ENCODE results near the gene CDH4. TPM values are rescaled to one million over a fixed set of nuclear protein-coding genes. Genes with fewer than 3 reads are reported as not detected.

The CDH4 gene
- total and polyA plus RNA-seq, 2 of the 13 experiments (the other 11 are each of a cell fraction or from before 2014, with no cell fraction given): not detected

DNA sequence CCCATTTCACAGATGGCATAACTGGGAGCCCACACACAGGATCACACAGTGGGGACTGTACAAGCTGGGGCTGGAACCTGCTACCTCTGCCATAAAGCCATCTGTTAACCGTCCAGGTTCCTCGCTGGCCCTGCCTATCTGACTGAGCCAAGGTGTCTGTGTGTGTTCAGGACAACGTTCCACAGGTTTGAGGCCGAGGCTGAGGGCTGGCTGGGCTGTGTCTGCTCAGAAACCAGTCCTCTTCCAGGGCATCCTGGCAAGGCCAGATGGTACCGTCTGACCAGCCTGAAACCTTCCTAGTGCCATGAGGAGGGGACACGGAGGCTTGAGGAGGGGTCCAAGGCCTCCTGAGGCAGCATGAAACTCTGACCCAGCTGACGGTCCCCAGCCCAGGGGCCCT lies 663.0 kb downstream of the CDH4 start (continued):
- TF ChIP-seq ZNF484 (CRISPR knock-in tag; IDR thresholded peaks at IDR 0.05; ENCODE audit: borderline replicate concordance, low read depth) (no peak), SIX4 (CRISPR knock-in tag; IDR thresholded peaks at IDR 0.05) (no peak), PCBP1 (IDR thresholded peaks at IDR 0.05; ENCODE audit: borderline replicate concordance, low read depth, low read length) (no peak)

- Histone ChIP-seq H3K79me2 (ENCODE audit: insufficient read depth, low read length) (no peaks in the 10 kb centered on the region), H3K4me2 (ENCODE audit: low read depth, low read length) (no peak overlapping the region), H3K9ac (ENCODE audit: insufficient read depth, low read depth, low read length) (no peak overlapping the region), H3K4me3 (replicated peaks in 1 of 3; ENCODE audit: insufficient read depth in 1 of 3, low read depth in 2 of 3, low read length in 3 of 3) (no peak overlapping the region), H3K27me3 (ENCODE audit: control insufficient read depth in 1 of 2, insufficient read depth in 2 of 2, low read length in 2 of 2) (peaks cover 23 to 61% of the 10 kb centered on the region in 2 experiments; a peak in 4 of 5 replicates), H3K27ac (ENCODE audit: extremely low read length, insufficient read depth, low read length) (no peak overlapping the region), H3K9me3 (ENCODE audit: low read length) (no peaks in the 10 kb centered on the region), H3K36me3 (replicated peaks in 1 of 2; ENCODE audit: control insufficient read depth in 1 of 2, insufficient read depth in 2 of 2, low read length in 2 of 2) (no peaks in the 10 kb centered on the region), H2AFZ (ENCODE audit: low read length) (no peak overlapping the region), H4K20me1 (ENCODE audit: insufficient read depth, low read length) (no peaks in the 10 kb centered on the region), H3K4me1 (ENCODE audit: insufficient read depth, low read length) (no peaks in the 10 kb centered on the region)
- in situ Hi-C loops (cut with HindIII; ENCODE audit: extremely low pct_ligation_motif_present, low pct_unique_long_range_greater_than_20kb): loop anchor here (5.0 kb wide), 1 partner anchor 51 kb away; no protein-coding TSS in a partner anchor
- intact Hi-C loops (cut with micrococcal nuclease; ENCODE audit: unreplicated experiment): no loop called here
- WGBS (ENCODE audit: low lambda C conversion rate): 8% methylated on average over 6 of the region's 6 CpGs
- BruUV-seq (replicated peaks): no TSS peak
- TF ChIP-seq CREB1 (IDR thresholded peaks at IDR 0.05) (peak; percentile 90), CREB1 (CRISPR knock-in tag; IDR thresholded peaks at IDR 0.05) (no peak), ZNF296 (CRISPR knock-in tag; conservative IDR thresholded peaks at IDR 0.05) (no peak)
- ATAC-seq (no peak), DNase-seq (ENCODE audit: low spot score) (no peak), FAIRE-seq (no peak)
- POLR2A ChIA-PET: no interaction called here
- CTCF ChIA-PET (ENCODE audit: low intra/inter-chr PET ratio, low total read pairs): no interaction called here
Observed at GRCh38 chr20:61916318-61916891, 664.3 kb downstream of the CDH4 start.

GRCh38 chr20:61917474-61918145 lies 665.5 kb downstream of the CDH4 start:
- Histone ChIP-seq H4K20me1 (ENCODE audit: insufficient read depth, low read length) (no peaks in the 10 kb centered on the region), H3K9me3 (ENCODE audit: low read length) (no peaks in the 10 kb centered on the region), H3K79me2 (ENCODE audit: insufficient read depth, low read length) (no peaks in the 10 kb centered on the region), H3K27ac (ENCODE audit: extremely low read length, insufficient read depth, low read length) (no peak overlapping the region), H3K4me2 (ENCODE audit: low read depth, low read length) (no peak overlapping the region), H3K4me1 (ENCODE audit: insufficient read depth, low read length) (no peaks in the 10 kb centered on the region), H3K9ac (ENCODE audit: insufficient read depth, low read depth, low read length) (no peak overlapping the region), H2AFZ (ENCODE audit: low read length) (no peak overlapping the region), H3K36me3 (replicated peaks in 1 of 2; ENCODE audit: control insufficient read depth in 1 of 2, insufficient read depth in 2 of 2, low read length in 2 of 2) (no peaks in the 10 kb centered on the region), H3K4me3 (replicated peaks in 1 of 3; ENCODE audit: insufficient read depth in 1 of 3, low read depth in 2 of 3, low read length in 3 of 3) (no peak overlapping the region), H3K27me3 (ENCODE audit: control insufficient read depth in 1 of 2, insufficient read depth in 2 of 2, low read length in 2 of 2) (peaks cover 24 to 59% of the 10 kb centered on the region in 2 experiments; a peak in 4 of 5 replicates)
- DNase-seq (ENCODE audit: low spot score) (no peak), FAIRE-seq (no peak), ATAC-seq (peak; percentile 55)
- CTCF ChIA-PET (ENCODE audit: low intra/inter-chr PET ratio, low total read pairs): no interaction called here
- in situ Hi-C loops (cut with HindIII; ENCODE audit: extremely low pct_ligation_motif_present, low pct_unique_long_range_greater_than_20kb): loop anchor here (5.0 kb wide), 1 partner anchor 50 kb away; no protein-coding TSS in a partner anchor
- intact Hi-C loops (cut with micrococcal nuclease; ENCODE audit: unreplicated experiment): no loop called here
- POLR2A ChIA-PET: no interaction called here
- 26% methylated on average over 15 of the region's 20 CpGs for WGBS (ENCODE audit: low lambda C conversion rate)
- no TSS peak for BruUV-seq (replicated peaks)
- no peak for TF ChIP-seq ZNF850 (CRISPR knock-in tag; conservative IDR thresholded peaks at IDR 0.05)
- TF ChIP-seq RARA (CRISPR knock-in tag; IDR thresholded peaks at IDR 0.05): peak; percentile 29; the same call in 1 of the 2 replicates
- TF ChIP-seq NRL (CRISPR knock-in tag; IDR thresholded peaks at IDR 0.05; ENCODE audit: borderline replicate concordance): 0 out of 2 replicates have a peak, but pooled peaks have one; percentile 27
- no peak for TF ChIP-seq NR2F6 (IDR thresholded peaks at IDR 0.05)
- TF ChIP-seq NR2F6 (CRISPR knock-in tag; IDR thresholded peaks at IDR 0.05): peak; percentile 24; the same call in 1 of the 2 replicates
- peak in 1 of 2 experiments; percentile 39; a peak in 1 of 4 replicates for TF ChIP-seq NR2F1 (CRISPR knock-in tag; IDR thresholded peaks at IDR 0.05)

Measured in HepG2 (cell line).